Measurements from ENCODE around the gene PLA2R1.
"Not testable (repeated sequence)": the region's sequence is repeated elsewhere in the genome, so short reads cannot be mapped to it uniquely, and the experiment has no call there.

PLA2R1 gene

DNA sequence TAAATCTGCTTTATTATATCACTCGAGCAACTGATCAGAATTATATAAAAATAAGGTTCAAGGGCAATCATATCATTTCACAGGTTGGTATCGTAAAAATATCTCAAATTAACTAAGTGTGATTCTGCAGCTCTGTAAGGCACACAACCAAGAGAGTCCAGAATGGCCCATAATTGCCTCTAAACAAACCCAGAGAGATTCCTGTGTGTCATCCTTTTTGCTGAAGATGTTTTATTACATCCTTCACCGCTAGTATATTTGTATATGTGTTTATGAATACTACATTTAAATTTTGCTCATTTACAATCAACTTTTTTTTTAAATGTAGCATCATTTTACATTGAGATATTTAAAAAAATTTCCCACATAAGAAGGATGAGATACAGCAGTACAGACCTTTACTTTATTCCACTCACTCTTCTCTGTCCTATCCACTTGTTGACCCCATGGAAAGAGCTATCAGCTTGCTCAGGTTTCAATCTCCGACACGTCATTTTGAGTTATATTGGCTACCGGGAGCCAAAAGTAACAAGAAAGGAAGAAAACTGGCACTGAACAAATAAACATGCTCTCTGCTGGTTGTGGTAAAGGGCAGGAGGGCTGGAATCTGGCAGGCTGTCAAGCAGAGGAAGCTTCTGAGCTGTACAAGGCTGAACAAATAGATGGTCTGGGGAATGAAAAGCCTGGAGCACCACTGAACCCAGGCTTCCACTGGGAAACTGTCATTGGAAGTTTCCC is 23.1 kb downstream of the PLA2R1 start:
- no peaks in the 10 kb centered on the region for H3K9me3 ChIP-seq (ENCODE audit: low read length)
- H3K4me3 ChIP-seq (ENCODE audit: low read depth, low read length, poor library complexity, severe bottlenecking): no peak overlapping the region
- no peak overlapping the region for H2AFZ ChIP-seq (ENCODE audit: low read length)
- no peaks in the 10 kb centered on the region for H3K27me3 ChIP-seq (ENCODE audit: insufficient read depth, low read length)
- no peaks in the 10 kb centered on the region for H4K20me1 ChIP-seq (ENCODE audit: insufficient read depth, low read length)
- H3K9ac ChIP-seq (ENCODE audit: low read length): no peak overlapping the region
- no peaks in the 10 kb centered on the region for H3K4me1 ChIP-seq (ENCODE audit: insufficient read depth, low read length, severe bottlenecking)
- no peak overlapping the region for H3K27ac ChIP-seq (ENCODE audit: low read depth, low read length, poor library complexity, severe bottlenecking)
- no peak overlapping the region for H3K4me2 ChIP-seq (ENCODE audit: low read length)
- H3F3A ChIP-seq (ENCODE audit: insufficient read depth, low read length): no peaks in the 10 kb centered on the region
- no peaks in the 10 kb centered on the region for H3K36me3 ChIP-seq (ENCODE audit: insufficient read depth, low read length)
- TF ChIP-seq EZH2 (IDR thresholded peaks at IDR 0.05; ENCODE audit: borderline replicate concordance, low read length): no peak
- TF ChIP-seq, protein P1, sequence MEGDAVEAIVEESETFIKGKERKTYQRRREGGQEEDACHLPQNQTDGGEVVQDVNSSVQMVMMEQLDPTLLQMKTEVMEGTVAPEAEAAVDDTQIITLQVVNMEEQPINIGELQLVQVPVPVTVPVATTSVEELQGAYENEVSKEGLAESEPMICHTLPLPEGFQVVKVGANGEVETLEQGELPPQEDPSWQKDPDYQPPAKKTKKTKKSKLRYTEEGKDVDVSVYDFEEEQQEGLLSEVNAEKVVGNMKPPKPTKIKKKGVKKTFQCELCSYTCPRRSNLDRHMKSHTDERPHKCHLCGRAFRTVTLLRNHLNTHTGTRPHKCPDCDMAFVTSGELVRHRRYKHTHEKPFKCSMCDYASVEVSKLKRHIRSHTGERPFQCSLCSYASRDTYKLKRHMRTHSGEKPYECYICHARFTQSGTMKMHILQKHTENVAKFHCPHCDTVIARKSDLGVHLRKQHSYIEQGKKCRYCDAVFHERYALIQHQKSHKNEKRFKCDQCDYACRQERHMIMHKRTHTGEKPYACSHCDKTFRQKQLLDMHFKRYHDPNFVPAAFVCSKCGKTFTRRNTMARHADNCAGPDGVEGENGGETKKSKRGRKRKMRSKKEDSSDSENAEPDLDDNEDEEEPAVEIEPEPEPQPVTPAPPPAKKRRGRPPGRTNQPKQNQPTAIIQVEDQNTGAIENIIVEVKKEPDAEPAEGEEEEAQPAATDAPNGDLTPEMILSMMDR (IDR thresholded peaks at IDR 0.05; ENCODE audit: low read length): no peak
- no peaks in the 10 kb centered on the region for H3K79me2 ChIP-seq (ENCODE audit: insufficient read depth, low read length)
- H3K9me2 ChIP-seq (ENCODE audit: low read depth, low read length): no peaks in the 10 kb centered on the region

DNA sequence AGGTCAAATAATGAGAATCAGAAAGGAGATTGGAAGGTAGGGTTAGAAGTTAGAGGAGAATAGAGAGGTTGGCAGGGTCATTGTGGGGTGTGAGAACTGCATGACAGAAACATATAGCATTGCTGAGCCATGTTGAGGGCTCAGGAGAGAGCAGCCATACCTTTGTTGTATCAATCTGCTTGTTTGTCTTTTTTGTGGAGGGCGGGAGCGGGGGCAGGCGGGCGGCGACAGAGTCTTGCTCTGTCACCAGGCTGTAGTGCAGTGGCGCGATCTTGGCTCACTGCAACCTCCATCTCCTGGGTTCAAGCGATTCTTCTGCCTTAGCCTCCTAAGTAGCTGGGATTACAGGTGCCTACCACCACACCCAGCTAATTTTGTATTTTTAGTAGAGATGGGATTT is 23.8 kb downstream of the PLA2R1 start:
- not testable (repeated sequence) for H3K9me3 ChIP-seq (ENCODE audit: low read length); H3K9ac ChIP-seq (ENCODE audit: low read length); H2AFZ ChIP-seq (ENCODE audit: low read length); H3K4me1 ChIP-seq (ENCODE audit: insufficient read depth, low read length, severe bottlenecking); H3F3A ChIP-seq (ENCODE audit: insufficient read depth, low read length); H3K4me3 ChIP-seq (ENCODE audit: low read depth, low read length, poor library complexity, severe bottlenecking); H3K36me3 ChIP-seq (ENCODE audit: insufficient read depth, low read length); H3K9me2 ChIP-seq (ENCODE audit: low read depth, low read length); H3K27me3 ChIP-seq (ENCODE audit: insufficient read depth, low read length); H4K20me1 ChIP-seq (ENCODE audit: insufficient read depth, low read length); H3K4me2 ChIP-seq (ENCODE audit: low read length); H3K79me2 ChIP-seq (ENCODE audit: insufficient read depth, low read length); H3K27ac ChIP-seq (ENCODE audit: low read depth, low read length, poor library complexity, severe bottlenecking)

DNA sequence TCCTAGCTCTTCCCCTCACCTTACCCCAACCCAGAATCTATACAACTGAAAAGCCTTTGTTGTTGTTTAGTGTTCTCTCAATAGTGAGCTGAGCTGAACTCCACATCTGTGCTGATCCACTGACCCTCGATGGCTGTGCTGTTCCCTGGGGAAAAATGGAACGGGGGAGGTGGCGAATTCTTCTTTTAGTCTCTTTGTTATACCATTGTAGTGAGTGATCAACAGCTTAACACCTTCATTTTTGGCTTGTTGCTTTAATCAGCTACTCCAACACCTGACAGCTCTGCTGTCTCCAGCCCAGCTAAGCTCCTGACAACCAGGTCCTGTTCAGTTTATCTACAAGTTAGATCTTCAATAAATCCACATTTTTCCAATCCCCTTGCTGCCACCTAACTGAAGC is 25.7 kb downstream of the PLA2R1 start:
- H3F3A ChIP-seq (ENCODE audit: insufficient read depth, low read length): no peaks in the 10 kb centered on the region
- H3K79me2 ChIP-seq (ENCODE audit: insufficient read depth, low read length): no peaks in the 10 kb centered on the region
- no peak overlapping the region for H3K4me3 ChIP-seq (ENCODE audit: low read depth, low read length, poor library complexity, severe bottlenecking)
- H3K27ac ChIP-seq (ENCODE audit: low read depth, low read length, poor library complexity, severe bottlenecking): no peak overlapping the region
- TF ChIP-seq, protein P1 (IDR thresholded peaks at IDR 0.05; ENCODE audit: low read length): no peak
- TF ChIP-seq EZH2 (IDR thresholded peaks at IDR 0.05; ENCODE audit: borderline replicate concordance, low read length): no peak
- H3K9me2 ChIP-seq (ENCODE audit: low read depth, low read length): no peaks in the 10 kb centered on the region
- H4K20me1 ChIP-seq (ENCODE audit: insufficient read depth, low read length): no peaks in the 10 kb centered on the region
- no peaks in the 10 kb centered on the region for H3K27me3 ChIP-seq (ENCODE audit: insufficient read depth, low read length)
- no peaks in the 10 kb centered on the region for H3K9me3 ChIP-seq (ENCODE audit: low read length)
- no peaks in the 10 kb centered on the region for H3K36me3 ChIP-seq (ENCODE audit: insufficient read depth, low read length)
- H3K9ac ChIP-seq (ENCODE audit: low read length): no peak overlapping the region
- H2AFZ ChIP-seq (ENCODE audit: low read length): no peak overlapping the region
- no peak overlapping the region for H3K4me2 ChIP-seq (ENCODE audit: low read length)
- no peaks in the 10 kb centered on the region for H3K4me1 ChIP-seq (ENCODE audit: insufficient read depth, low read length, severe bottlenecking)

DNA sequence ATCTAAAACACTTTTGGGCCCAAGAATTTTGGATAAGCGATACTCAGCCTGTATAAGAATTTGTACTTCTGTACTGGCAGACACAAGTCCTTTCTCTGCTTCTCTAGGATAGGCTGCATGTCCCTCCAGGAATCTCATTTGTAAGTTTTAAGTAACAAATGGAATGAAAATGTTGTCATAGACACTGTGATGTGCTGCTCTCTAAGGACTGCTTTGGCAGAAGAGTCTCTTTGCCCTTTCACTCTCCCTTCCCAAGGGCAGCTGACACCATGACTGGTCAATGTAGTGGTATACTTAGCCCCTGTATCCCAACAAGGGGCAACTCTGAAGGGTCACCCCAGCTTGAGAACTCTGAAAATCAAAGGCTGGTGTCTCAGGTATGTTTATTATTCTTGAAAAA is 27.3 kb downstream of the PLA2R1 start:
- no peaks in the 10 kb centered on the region for H3K36me3 ChIP-seq (ENCODE audit: insufficient read depth, low read length)

More for the DNA sequence above, 27.3 kb downstream of the PLA2R1 start:
- H3K9me3 ChIP-seq (ENCODE audit: low read length): no peaks in the 10 kb centered on the region
- no peak overlapping the region for H3K27ac ChIP-seq (ENCODE audit: low read depth, low read length, poor library complexity, severe bottlenecking)
- no peak overlapping the region for H3K9ac ChIP-seq (ENCODE audit: low read length)
- H3K79me2 ChIP-seq (ENCODE audit: insufficient read depth, low read length): no peaks in the 10 kb centered on the region
- no peak for TF ChIP-seq EZH2 (IDR thresholded peaks at IDR 0.05; ENCODE audit: borderline replicate concordance, low read length)
- TF ChIP-seq, protein P1 (IDR thresholded peaks at IDR 0.05; ENCODE audit: low read length): no peak
- H3K9me2 ChIP-seq (ENCODE audit: low read depth, low read length): no peaks in the 10 kb centered on the region
- no peaks in the 10 kb centered on the region for H3F3A ChIP-seq (ENCODE audit: insufficient read depth, low read length)
- no peaks in the 10 kb centered on the region for H3K27me3 ChIP-seq (ENCODE audit: insufficient read depth, low read length)
- H4K20me1 ChIP-seq (ENCODE audit: insufficient read depth, low read length): no peaks in the 10 kb centered on the region
- H3K4me2 ChIP-seq (ENCODE audit: low read length): no peak overlapping the region
- no peaks in the 10 kb centered on the region for H3K4me1 ChIP-seq (ENCODE audit: insufficient read depth, low read length, severe bottlenecking)
- no peak overlapping the region for H3K4me3 ChIP-seq (ENCODE audit: low read depth, low read length, poor library complexity, severe bottlenecking)
- no peak overlapping the region for H2AFZ ChIP-seq (ENCODE audit: low read length)
